ENCODE data around the gene TRIM52.
A peak's percentile ranks its signal among the peaks of the same experiment; 100 is the strongest.

The TRIM52 gene

DNA sequence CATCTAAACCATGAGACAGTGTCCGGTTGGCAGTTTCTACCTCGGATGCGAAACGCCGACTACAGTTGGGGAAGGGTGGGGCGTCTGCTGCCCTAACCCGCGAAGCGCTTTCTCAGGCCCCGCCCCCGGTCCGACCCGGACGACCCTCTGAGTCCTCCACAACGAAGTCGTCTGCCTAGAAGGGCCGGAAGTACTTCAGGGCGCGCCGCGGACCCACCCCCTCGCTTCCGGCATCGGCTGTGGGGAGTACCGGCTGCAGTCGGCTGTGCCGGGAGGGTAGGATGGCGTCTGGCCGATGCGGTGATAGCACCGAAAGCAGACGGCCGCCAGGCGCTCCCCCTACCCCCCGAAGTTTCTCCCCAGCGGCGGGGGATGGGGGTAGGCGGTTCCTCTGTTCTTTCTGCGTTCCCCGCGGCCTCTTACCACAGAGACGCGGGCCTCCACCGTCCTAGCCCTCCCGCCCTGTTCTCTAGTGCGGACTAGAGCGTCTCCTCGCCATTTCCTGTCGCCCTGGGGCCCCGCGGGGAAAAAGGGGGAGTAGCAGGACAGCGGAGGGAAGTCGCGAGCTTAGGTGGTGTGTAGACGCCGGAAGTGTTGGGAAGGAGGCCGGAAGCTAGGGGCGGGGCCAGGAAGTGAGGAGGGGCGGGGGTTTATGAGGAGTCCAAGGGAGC, 37.8 kb downstream of the TRIM52 start, which contains the start of gene TRIM41:
Gene TRIM41, plus strand, starts transcription at position 224 of the 671 bp plus-strand sequence. CDS start 719 bp downstream, outside the sequence.
- peak within 1 kb of the TSS; percentile 75 for H2AFZ ChIP-seq (ENCODE audit: low read depth, low read length, severe bottlenecking)
- no peak for TF ChIP-seq EZH2phosphoT487 (conservative IDR thresholded peaks at IDR 0.05; ENCODE audit: low read length)
- TF ChIP-seq, protein P1, sequence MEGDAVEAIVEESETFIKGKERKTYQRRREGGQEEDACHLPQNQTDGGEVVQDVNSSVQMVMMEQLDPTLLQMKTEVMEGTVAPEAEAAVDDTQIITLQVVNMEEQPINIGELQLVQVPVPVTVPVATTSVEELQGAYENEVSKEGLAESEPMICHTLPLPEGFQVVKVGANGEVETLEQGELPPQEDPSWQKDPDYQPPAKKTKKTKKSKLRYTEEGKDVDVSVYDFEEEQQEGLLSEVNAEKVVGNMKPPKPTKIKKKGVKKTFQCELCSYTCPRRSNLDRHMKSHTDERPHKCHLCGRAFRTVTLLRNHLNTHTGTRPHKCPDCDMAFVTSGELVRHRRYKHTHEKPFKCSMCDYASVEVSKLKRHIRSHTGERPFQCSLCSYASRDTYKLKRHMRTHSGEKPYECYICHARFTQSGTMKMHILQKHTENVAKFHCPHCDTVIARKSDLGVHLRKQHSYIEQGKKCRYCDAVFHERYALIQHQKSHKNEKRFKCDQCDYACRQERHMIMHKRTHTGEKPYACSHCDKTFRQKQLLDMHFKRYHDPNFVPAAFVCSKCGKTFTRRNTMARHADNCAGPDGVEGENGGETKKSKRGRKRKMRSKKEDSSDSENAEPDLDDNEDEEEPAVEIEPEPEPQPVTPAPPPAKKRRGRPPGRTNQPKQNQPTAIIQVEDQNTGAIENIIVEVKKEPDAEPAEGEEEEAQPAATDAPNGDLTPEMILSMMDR (IDR thresholded peaks at IDR 0.05; ENCODE audit: insufficient read depth, low read length, poor library complexity, severe bottlenecking), result no peak

DNA sequence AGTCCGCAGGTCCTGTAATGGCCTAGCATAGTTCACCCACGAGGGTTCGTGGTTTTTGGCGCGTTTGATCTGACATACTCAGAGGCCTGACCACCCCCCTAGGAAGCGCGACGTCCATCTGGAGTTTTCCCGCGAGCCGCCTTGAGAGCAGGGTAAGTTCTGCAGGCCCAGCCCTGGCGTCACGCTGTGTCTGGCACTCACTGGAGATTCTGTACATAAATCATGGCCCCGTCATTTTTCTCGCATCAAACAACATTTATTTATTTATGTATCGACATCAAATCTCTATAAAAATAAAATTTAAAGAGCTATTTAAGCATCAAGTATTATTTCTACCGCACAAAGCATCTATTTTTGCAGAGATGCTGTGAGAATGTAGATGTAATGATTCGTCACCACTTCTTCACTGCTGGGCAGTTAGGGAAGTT, 38.3 kb downstream of the TRIM52 start:
- TF ChIP-seq EZH2phosphoT487 (conservative IDR thresholded peaks at IDR 0.05; ENCODE audit: low read length), result no peak
- TF ChIP-seq, protein P1 (IDR thresholded peaks at IDR 0.05; ENCODE audit: insufficient read depth, low read length, poor library complexity, severe bottlenecking), result no peak
- peak overlapping the region; percentile 80 for H3K9ac ChIP-seq (ENCODE audit: low read length)
- H4K20me1 ChIP-seq (ENCODE audit: low read depth, low read length), result no peaks in the 10 kb centered on the region
- H3K9me3 ChIP-seq (ENCODE audit: insufficient read depth, low read length), result no peaks in the 10 kb centered on the region
- no peaks in the 10 kb centered on the region for H3K27me3 ChIP-seq (ENCODE audit: low read length)
- peak overlapping the region; percentile 98 for H3K4me2 ChIP-seq (ENCODE audit: low read depth, low read length, poor library complexity, severe bottlenecking)
- H3K4me3 ChIP-seq (ENCODE audit: insufficient read depth, low read length, poor library complexity, severe bottlenecking), result peak overlapping the region; percentile 56
- H3F3A ChIP-seq (ENCODE audit: insufficient read depth), result peaks cover 44% of the 10 kb centered on the region
- H3K79me2 ChIP-seq (ENCODE audit: insufficient read depth, low read length), result peaks cover 24% of the 10 kb centered on the region
- no peaks in the 10 kb centered on the region for H3K9me2 ChIP-seq (replicated peaks; ENCODE audit: insufficient read depth, low read length)
- no peaks in the 10 kb centered on the region for H3K36me3 ChIP-seq (ENCODE audit: low read length)
- peak overlapping the region; percentile 95 for H3K27ac ChIP-seq (ENCODE audit: low read depth, low read length)
- peak overlapping the region; percentile 75 for H2AFZ ChIP-seq (ENCODE audit: low read depth, low read length, severe bottlenecking)

More for the DNA sequence above, 37.8 kb downstream of the TRIM52 start, which contains the start of gene TRIM41:
- Histone ChIP-seq H3K9ac (ENCODE audit: low read length) (peak within 1 kb of the TSS; percentile 80), H3K9me2 (replicated peaks; ENCODE audit: insufficient read depth, low read length) (no peaks in the 10 kb centered on the region), H3K4me3 (ENCODE audit: insufficient read depth, low read length, poor library complexity, severe bottlenecking) (peak within 1 kb of the TSS; percentile 94), H4K20me1 (ENCODE audit: low read depth, low read length) (no peaks in the 10 kb centered on the region), H3K27me3 (ENCODE audit: low read length) (no peaks in the 10 kb centered on the region), H3K9me3 (ENCODE audit: insufficient read depth, low read length) (no peaks in the 10 kb centered on the region), H3F3A (ENCODE audit: insufficient read depth) (peaks cover 39% of the 10 kb centered on the region), H3K79me2 (ENCODE audit: insufficient read depth, low read length) (peaks cover 24% of the 10 kb centered on the region), H3K4me2 (ENCODE audit: low read depth, low read length, poor library complexity, severe bottlenecking) (peak within 1 kb of the TSS; percentile 98), H3K36me3 (ENCODE audit: low read length) (no peaks in the 10 kb centered on the region), H3K27ac (ENCODE audit: low read depth, low read length) (peak within 1 kb of the TSS; percentile 95)

DNA sequence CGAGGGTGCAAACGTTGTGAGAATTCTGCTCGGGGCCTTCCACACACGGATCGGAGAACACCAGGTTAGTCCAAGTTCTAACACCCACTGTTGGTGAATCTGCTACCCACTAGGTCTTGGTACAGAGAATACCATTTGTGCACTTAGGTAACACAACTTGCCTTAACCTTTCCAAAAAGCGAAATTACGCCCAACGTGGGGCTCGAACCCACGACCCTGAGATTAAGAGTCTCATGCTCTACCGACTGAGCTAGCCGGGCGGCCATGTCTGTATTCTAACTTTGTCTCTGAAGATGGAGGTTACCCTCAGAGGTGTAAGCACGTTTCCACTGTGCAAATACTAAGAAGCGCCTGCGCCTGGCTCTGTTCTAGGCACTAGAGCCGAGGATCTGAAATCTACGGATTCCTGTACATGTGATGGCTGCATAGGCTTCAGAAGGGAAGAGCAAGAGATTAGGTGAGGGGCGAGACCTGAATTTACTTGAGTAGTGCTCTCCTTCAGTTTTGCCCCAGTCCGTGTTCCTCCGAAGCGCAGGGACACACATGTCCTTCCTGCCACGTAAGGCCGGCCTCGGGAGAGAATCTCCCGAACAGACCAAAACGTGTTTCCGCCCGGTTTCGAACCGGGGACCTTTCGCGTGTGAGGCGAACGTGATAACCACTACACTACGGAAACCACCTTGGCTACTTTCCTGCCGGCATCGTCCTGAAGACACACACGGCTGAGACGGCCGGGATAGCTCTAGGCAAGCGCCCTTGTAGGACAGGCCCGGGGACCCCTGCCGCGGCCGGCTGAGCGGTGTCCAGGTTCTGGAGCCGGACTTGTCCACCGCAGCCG, 38.9 kb downstream of the TRIM52 start:
- H4K20me1 ChIP-seq (ENCODE audit: low read depth, low read length), result no peaks in the 10 kb centered on the region
- H3K9ac ChIP-seq (ENCODE audit: low read length), result peak overlapping the region; percentile 80
- H3K36me3 ChIP-seq (ENCODE audit: low read length), result no peaks in the 10 kb centered on the region
- no peaks in the 10 kb centered on the region for H3K27me3 ChIP-seq (ENCODE audit: low read length)
- H3K27ac ChIP-seq (ENCODE audit: low read depth, low read length), result peak overlapping the region; percentile 95
- no peaks in the 10 kb centered on the region for H3K9me2 ChIP-seq (replicated peaks; ENCODE audit: insufficient read depth, low read length)
- H2AFZ ChIP-seq (ENCODE audit: low read depth, low read length, severe bottlenecking), result peak overlapping the region; percentile 75
- peak overlapping the region; percentile 98 for H3K4me2 ChIP-seq (ENCODE audit: low read depth, low read length, poor library complexity, severe bottlenecking)
- no peaks in the 10 kb centered on the region for H3K9me3 ChIP-seq (ENCODE audit: insufficient read depth, low read length)
- H3K4me3 ChIP-seq (ENCODE audit: insufficient read depth, low read length, poor library complexity, severe bottlenecking), result peak overlapping the region; percentile 56
- TF ChIP-seq, protein P1 (IDR thresholded peaks at IDR 0.05; ENCODE audit: insufficient read depth, low read length, poor library complexity, severe bottlenecking), result no peak
- no peak for TF ChIP-seq EZH2phosphoT487 (conservative IDR thresholded peaks at IDR 0.05; ENCODE audit: low read length)
- peaks cover 24% of the 10 kb centered on the region for H3K79me2 ChIP-seq (ENCODE audit: insufficient read depth, low read length)
- peaks cover 49% of the 10 kb centered on the region for H3F3A ChIP-seq (ENCODE audit: insufficient read depth)
